CD4-positive, alpha-beta T cell treated with Interleukin-2 at 100 ng/mL for 4 hours (primary cell): ENCODE data around the gene SLC39A9.
"Not testable (repeated sequence)": the region's sequence is repeated elsewhere in the genome, so short reads cannot be mapped to it uniquely, and the experiment has no call there.

Experiments used
- DNase-seq: peaks from one replicate; pipeline ENCODE4 v3.0.0-alpha.2; 2020; ENCODE audit warnings: low spot score

The SLC39A9 gene

GRCh38 chr14:69476824-69477450 is 78.4 kb downstream of the SLC39A9 start:
- DNase-seq = not testable (repeated sequence)

- DNase-seq = not testable (repeated sequence)
These were observed 79.6 kb downstream of the SLC39A9 start for GRCh38 chr14:69478055-69478454.

DNA sequence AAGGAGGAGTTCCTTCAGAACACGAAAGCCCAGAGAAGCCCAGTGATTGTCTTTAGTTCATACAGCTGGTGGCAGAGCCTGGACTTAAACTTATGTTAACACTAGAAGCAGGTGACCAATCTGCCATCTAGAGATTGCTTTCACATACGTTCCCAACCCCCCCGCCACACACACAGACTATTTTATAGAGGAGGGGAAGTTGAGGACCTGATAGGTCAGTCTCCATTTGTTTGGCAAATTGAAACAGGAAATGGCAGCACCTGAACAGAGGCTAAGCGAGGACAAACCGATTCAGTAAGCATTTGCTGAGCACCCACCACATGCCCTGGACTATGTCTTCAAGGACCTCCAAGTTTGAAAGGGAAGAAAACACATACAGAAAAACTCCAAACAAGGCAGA is 81.2 kb downstream of the SLC39A9 start:
- no peak for DNase-seq

DNA sequence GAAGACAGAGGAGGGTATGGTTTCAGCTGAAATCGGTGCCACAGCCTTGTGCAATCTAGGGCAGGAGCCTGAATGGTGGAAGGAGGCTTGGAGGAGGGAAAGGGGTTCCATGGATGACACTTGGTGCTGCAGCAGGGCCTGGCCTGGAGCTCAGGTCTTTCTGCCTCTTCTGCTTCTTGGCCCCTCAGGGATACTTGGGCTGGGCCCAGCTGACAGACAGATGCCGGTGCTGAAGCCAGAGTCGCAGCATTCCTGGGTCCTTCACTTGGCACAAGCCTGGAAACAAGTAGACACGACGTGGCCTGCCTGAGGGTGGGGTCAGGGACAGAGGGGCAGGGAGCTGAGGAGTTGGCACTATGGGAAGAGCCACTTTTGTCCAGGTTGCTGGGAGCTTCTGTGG is 81.6 kb downstream of the SLC39A9 start:
- DNase-seq = no peak

- DNase-seq = no peak
These were observed 83.5 kb downstream of the SLC39A9 start for GRCh38 chr14:69481815-69482568.

- DNase-seq = no peak
These were observed 85.4 kb downstream of the SLC39A9 start for GRCh38 chr14:69483765-69484443.

DNA sequence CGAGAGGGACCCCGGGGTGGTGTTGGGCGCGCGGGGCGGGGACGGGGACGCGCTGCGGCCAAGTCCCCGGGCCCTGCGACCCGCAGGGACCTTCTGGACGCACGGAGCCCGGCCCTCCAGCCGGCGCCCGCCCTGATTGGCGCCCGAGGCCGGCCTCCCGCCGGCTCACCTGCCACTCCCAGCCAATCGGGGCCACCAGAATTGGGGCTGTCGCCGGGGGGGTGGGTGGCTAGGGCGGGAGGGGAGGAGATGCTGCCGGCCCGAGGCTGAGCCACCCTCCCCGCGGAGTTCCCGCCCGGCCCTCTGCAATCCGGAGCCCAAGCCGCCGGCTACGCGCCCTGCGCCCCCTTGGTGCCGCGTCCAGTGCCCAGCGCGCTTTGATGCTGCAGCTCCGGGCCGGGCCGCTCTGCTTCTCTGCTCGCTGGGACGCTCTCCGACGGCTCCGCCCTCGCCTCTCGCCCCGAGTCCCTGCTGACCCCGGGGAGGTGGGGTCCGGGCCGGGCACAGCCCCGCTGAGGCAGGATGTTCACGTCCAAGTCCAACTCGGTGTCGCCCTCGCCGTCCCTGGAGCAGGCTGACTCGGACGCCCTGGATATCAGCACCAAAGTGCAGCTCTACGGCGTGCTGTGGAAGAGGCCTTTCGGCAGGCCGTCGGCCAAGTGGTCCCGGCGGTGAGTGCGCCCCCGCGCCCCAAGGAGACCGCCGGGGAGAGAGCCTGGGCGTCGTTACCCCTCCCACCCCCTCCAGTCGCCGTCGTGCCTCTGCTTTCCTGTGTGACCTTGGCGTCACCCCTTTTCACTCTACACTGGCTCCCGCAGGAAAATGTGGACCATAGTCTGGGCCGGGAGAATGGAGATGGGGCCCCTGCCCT is 86.2 kb downstream of the SLC39A9 start, which contains the start of gene PLEKHD1:
TSS of gene PLEKHD1 (plus strand) at position 285 of the 871 bp plus-strand sequence. CDS start at position 523, 238 bp downstream.
- DNase-seq = no peak

GRCh38 chr14:69485315-69485660 is 86.8 kb downstream of the SLC39A9 start:
- DNase-seq = no peak

DNA sequence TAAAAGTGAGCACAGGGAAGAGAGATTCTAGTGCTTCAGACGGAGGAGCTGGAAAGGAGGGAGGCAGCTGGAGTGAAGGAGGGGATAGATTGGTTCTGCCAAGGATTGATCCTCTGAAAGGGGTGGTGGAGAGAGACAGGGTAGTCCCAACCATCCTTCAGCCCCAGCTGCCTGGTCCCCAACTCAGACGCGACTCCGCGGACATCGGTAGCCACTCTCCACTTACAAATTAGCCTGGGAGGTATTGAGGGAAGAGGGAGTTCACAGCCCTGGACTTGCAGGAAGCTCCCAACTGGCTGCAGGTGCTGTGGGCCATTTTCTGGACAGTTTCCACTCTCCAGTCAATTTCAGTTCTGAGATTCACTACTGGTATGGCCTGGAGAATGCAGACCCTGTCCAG is 87.2 kb downstream of the SLC39A9 start:
- DNase-seq = no peak

- no peak for DNase-seq
These were observed 88.7 kb downstream of the SLC39A9 start for GRCh38 chr14:69487226-69487625.

GRCh38 chr14:69487771-69488170 is 89.3 kb downstream of the SLC39A9 start:
- DNase-seq = no peak

- DNase-seq = no peak
These were observed 91.0 kb downstream of the SLC39A9 start for GRCh38 chr14:69489495-69489894.

- no peak for DNase-seq
These were observed 91.9 kb downstream of the SLC39A9 start for GRCh38 chr14:69490219-69490918.

DNA sequence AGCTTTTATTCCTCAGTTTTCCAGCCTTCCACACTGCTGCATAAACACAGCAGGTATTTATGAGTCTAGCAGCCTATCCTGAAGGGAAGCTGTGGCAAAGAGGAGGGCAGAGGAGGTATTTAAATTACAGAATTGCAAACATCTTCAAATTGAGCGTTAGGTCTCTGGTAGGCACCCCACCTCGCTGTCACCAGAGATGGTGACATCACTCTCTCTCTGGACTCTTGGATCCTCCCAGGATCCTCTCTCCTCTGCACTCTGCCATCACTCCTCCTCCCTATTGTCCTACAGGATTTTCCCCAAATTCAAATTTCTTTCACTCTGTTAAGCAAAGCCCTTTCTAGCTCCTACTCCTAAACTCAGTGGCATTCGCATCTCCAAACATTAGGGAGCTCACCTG is 92.7 kb downstream of the SLC39A9 start:
- no peak for DNase-seq

DNA sequence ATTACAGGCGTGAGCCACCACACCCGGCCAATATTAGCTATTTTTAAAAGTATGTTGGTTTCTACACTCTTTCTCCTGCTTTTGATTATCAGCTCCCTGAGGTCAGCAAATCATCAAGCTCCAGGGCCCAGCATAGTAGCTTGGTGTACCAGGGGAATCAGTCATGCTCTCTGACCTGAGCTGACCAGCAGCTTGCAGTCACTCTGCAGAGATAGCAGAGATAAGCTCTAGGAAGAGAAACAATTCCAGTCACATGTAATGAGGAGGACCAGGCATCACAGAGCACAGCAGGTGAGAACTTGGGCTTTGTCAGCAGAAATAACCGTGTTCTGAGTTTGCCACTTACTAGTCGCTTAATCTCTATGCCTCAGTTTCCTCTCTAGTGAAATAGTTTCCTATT is 94.5 kb downstream of the SLC39A9 start:
- DNase-seq = no peak

GRCh38 chr14:69493791-69494190 is 95.3 kb downstream of the SLC39A9 start:
- DNase-seq = no peak

DNA sequence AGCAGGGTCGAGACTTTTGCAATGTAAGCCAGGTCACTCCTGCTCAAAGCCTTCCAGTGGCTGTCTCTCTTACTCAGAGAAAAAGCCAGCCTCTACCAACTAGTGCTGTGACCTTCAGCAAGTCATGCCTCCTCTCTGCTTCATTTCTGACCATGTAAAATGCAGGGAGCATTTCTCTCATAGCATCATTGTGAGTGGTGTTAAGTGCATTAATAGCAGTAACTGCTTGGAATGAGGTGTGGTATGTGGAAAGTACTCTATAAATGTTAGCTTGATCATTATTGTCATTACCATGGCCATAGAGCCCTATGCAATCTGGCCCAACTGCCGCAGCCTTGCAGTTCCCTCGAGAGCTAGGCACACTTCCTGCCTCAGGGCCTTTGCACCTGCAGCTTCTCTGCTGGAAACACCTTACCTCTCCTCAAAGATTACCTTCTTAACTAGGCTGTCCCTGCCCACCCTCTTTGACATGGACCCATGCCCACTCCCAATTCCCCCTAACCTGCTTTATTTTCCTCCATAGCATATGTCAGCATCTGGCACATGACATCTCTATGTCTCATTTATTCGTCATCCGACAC is 96.9 kb downstream of the SLC39A9 start:
- no peak for DNase-seq

GRCh38 chr14:69497866-69498265 is 99.4 kb downstream of the SLC39A9 start:
- not testable (repeated sequence) for DNase-seq

- DNase-seq = not testable (repeated sequence)
These were observed 99.8 kb downstream of the SLC39A9 start for GRCh38 chr14:69498286-69498685.

GRCh38 chr14:69499436-69499835 is 100.9 kb downstream of the SLC39A9 start:
- no peak for DNase-seq

DNA sequence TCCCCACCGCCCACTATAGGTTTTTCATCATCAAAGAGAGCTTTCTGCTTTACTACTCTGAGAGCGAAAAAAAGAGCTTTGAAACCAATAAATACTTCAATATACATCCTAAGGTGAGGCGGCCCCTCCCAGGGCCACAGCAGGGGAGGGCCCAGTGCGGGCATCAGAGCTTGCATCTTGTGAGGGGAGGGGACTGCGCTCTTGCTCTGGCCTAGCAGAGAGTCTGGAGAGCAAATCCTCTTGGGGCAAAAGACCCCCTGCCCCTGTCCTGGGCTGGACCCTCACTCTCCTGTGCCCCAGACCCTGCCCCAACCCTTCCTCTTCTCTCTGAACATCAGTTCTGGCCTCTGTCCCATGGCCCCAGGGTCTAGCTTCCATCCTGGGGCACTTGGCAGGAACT is 101.6 kb downstream of the SLC39A9 start:
- no peak for DNase-seq
